Fibroblast of pulmonary artery (primary cell): Measurements from ENCODE around the gene ATP9B.
A peak's percentile ranks its signal among the peaks of the same experiment; 100 is the strongest.

Experiments
- DNase-seq: peaks from one replicate; pipeline ENCODE4 v3.0.0-alpha.2; 2010; ENCODE audit warnings: low read depth
- H3K4me3 ChIP-seq: replicated peaks from 2 replicates; pipeline ENCODE4 v1.5.1; 2011; ENCODE audit warnings: low read depth, mild to moderate bottlenecking, control low read depth, low read length, moderate library complexity
- TF ChIP-seq, protein P1 (sequence below): IDR thresholded peaks from 2 replicates; pipeline ENCODE4 v1.5.1; 2011; ENCODE audit warnings: mild to moderate bottlenecking, control low read depth, low read length, inconsistent platforms; ENCODE audit errors: missing control alignments

The ATP9B gene

DNA sequence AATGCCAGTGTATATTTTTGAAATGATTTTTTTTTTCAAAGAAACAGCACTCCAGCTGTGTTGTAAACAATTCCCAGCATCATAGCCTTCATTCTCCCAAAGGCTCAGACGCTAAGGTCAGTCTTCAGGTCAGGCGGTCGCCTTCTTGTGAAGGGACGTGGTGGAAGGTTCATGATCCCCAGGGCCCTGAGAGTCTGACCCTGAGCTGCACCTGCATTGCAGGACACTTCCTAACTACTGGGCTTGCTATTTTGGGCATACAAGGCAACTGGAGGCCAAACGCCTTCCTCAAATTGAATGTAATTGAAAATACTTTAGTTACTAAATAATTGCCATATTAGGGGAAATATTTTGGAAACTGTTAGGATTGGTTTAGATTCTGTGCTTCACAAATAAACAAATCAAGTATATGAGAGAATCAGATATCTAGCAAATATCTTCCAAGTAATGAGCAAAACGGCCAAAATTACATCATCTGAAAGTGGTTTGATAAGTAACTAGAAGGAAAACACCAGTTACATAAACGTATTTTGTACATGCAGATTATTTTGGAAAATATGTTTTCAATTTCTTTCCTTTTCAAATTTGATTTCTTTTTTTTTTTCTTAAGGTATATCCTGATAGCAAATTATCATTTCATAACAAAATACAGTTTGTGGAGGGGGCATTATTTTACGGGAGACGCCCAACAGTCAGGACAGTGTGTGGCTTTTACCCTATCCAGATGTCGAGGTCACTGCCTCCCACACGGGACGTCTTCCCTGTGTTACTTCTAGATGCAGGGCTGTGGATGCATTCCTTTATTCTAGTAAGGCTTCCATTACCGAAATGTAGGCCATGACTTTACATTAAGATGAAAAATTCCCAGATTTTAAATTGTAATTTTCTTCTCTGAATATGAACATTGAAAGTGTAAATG lies 136.0 kb downstream of the ATP9B start:
- no peak for DNase-seq
- H3K4me3 ChIP-seq = no peak overlapping the region
- TF ChIP-seq, protein P1, sequence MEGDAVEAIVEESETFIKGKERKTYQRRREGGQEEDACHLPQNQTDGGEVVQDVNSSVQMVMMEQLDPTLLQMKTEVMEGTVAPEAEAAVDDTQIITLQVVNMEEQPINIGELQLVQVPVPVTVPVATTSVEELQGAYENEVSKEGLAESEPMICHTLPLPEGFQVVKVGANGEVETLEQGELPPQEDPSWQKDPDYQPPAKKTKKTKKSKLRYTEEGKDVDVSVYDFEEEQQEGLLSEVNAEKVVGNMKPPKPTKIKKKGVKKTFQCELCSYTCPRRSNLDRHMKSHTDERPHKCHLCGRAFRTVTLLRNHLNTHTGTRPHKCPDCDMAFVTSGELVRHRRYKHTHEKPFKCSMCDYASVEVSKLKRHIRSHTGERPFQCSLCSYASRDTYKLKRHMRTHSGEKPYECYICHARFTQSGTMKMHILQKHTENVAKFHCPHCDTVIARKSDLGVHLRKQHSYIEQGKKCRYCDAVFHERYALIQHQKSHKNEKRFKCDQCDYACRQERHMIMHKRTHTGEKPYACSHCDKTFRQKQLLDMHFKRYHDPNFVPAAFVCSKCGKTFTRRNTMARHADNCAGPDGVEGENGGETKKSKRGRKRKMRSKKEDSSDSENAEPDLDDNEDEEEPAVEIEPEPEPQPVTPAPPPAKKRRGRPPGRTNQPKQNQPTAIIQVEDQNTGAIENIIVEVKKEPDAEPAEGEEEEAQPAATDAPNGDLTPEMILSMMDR = no peak

DNA sequence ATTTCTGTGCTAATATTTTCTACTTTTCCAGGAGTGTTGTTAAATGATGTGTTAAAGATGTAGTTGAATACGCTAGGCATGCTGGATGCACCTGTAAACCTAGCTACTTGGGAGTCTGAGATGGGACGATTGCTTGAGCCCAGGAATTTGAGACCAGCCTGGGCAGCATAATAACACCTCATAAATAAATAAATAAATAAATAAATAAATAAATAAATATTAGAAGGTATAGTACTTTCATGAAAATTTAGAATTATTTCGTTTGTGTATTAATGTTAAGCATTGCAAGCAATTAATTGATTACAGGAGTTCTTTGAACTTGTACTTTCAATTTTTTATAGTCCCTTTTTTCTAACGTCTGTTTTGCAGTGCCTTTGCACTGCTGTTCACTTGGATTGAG lies 137.2 kb downstream of the ATP9B start:
- TF ChIP-seq, protein P1 = no peak
- no peak overlapping the region for H3K4me3 ChIP-seq
- no peak for DNase-seq

DNA sequence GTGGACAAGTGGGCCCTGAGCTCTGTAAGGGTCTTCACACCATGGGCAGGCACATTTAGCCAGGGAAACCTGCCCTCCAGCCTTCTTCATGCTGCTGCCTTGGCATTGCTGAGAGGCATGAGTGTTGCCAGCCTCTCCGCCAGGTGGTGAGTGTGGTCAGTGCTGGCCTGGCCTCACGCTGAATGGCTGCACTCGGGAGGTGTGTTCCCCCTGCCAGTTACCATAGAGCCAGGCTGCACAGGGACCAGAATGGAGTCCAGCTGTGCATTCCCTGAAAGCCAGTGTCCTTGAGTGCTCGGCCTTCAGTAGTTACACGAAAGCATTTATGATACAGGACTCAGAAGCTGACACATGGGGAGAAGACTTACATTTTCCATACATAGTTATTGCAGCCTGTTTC lies 139.7 kb downstream of the ATP9B start:
- no peak overlapping the region for H3K4me3 ChIP-seq
- no peak for DNase-seq
- TF ChIP-seq, protein P1 = no peak

DNA sequence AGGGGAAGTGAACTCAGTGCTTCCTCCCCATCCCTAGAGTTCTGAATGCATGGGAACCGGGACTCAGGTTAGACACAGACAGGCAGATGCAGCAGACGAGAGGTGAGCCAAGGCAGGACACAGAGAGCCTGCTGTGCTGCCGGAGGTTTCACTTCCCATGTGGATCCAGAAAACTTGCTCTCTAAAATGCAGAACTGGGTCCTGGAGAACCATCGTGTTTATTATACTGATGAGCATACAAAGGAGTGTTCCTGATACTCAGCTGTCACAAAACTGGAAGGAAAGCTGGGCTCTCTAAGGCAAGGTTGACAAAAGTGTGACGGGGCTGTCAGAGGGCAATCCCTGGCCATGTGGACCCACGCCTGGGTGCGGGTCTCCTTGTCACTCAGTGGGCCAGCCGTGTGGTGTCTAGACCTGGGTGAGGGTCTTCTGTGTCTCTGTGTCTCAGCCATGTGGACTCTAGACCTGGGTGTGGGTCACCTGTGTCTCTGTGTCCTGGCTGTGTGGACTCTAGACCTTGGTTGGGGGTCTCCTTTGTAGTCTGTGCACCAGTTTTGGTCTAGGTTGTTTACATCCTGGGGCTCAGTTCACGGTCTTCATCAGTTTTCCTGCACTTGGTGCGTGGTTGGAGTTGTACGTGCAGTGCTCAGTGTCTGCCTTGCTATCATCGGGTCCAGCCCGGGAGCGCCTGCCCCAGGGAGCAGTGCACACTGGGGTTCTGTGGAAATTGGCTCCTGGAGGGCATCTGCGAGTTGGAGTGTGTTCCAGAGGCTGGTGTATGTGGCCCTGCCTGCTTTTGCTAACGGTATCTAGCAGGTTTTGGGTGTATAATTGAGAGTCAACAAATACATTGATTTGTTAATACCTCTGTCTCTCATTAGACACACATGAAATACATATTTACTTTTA lies 141.1 kb downstream of the ATP9B start:
- no peak overlapping the region for H3K4me3 ChIP-seq
- TF ChIP-seq, protein P1 = no peak
- no peak for DNase-seq

DNA sequence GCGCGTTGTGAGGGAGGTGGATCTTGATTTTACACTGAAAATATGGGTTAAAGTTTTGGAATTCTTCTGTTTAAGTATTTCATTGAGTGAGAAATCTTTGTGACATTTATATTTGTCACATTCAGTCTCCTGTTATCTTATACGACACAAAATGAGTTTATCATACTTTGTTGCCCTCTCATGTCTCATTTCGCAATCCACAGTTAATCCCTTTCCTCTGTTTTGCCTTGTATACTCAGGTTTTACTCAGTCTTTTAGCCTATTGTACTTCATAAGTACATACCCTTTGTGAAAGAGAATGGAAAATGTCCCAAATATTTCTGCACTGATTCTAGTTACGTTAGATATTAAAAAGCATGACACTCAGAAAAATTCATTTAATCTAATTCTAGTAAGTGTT lies 142.7 kb downstream of the ATP9B start:
- H3K4me3 ChIP-seq = no peak overlapping the region
- peak; percentile 19 for DNase-seq
- TF ChIP-seq, protein P1 = no peak

DNA sequence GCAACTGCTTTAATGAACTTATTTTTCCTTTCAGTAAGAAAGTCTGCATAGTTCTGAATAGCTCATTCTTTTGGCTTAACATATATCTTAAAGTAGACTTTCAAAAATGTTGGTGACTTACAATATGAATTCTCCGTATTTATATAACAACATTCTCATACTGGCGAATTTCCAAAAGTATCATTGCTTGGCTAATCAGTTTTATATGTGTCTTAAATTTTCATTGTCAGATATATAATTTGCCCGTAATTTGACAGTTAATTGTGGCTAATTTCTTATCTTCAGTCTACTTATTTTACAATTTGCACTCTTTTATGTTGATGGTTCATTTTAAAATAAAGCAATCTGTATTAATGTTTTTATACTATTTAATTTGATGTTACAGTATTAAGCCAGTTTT lies 144.9 kb downstream of the ATP9B start:
- H3K4me3 ChIP-seq = no peak overlapping the region
- TF ChIP-seq, protein P1 = no peak
- DNase-seq = no peak
